RWPE2 (cell line): ENCODE measurements around the gene SCARB2.

Source experiments
- ATAC-seq: fragments of 200-7000 bp; cut with Tn5 transposase; 3 replicates; pipeline ENCODE4 v1.9.1; 2021; ENCODE audit warnings: low read depth
- DNase-seq: peaks from one replicate; pipeline ENCODE4 v3.0.0-alpha.2; 2020; ENCODE audit warnings: low spot score
- H3K27ac ChIP-seq: fragments of 450-650 bp; 2 replicates; pipeline ENCODE4 v1.5.1; 2017; ENCODE audit warnings: mild to moderate bottlenecking; ENCODE audit not compliant: poor library complexity, severe bottlenecking
- H3K27me3 ChIP-seq: fragments of 250-450 bp; sonication (Bioruptor Pico); 2 replicates; pipeline ENCODE4 v1.5.1; 2021; ENCODE audit warnings: mild to moderate bottlenecking, moderate library complexity; ENCODE audit not compliant: insufficient read depth, poor library complexity, severe bottlenecking
- H3K36me3 ChIP-seq: fragments of 250-450 bp; sonication (Bioruptor Pico); 2 replicates; pipeline ENCODE4 v1.5.1; 2020; ENCODE audit warnings: low read depth, mild to moderate bottlenecking, moderate library complexity
- H3K4me1 ChIP-seq: fragments of 250-450 bp; sonication (Bioruptor Pico); 2 replicates; pipeline ENCODE4 v1.5.1; 2021; ENCODE audit warnings: mild to moderate bottlenecking, moderate library complexity; ENCODE audit not compliant: insufficient read depth, poor library complexity, severe bottlenecking
- H3K4me3 ChIP-seq: fragments of 250-450 bp; sonication (Bioruptor Pico); 2 replicates; pipeline ENCODE4 v1.5.1; 2021; ENCODE audit warnings: mild to moderate bottlenecking, moderate library complexity; ENCODE audit not compliant: severe bottlenecking
- H3K9me3 ChIP-seq: fragments of 250-450 bp; sonication (Bioruptor Pico); 2 replicates; pipeline ENCODE4 v1.5.1; 2021; ENCODE audit warnings: mild to moderate bottlenecking, moderate library complexity; ENCODE audit not compliant: severe bottlenecking
- CTCF ChIP-seq: fragments of 450-650 bp; IDR thresholded peaks from one replicate; pipeline ENCODE4 v1.5.1; 2017; ENCODE audit warnings: mild to moderate bottlenecking, moderate library complexity; ENCODE audit not compliant: poor library complexity, severe bottlenecking

SCARB2 gene

GRCh38 chr4:76235407-76235806 lies 21.8 kb upstream of the SCARB2 start:
- Histone ChIP-seq H3K4me3 (no peak overlapping the region), H3K27me3 (no peaks in the 10 kb centered on the region), H3K4me1 (peaks cover 38% of the 10 kb centered on the region), H3K27ac (peak overlapping the region; percentile 77), H3K36me3 (no peaks in the 10 kb centered on the region), H3K9me3 (no peaks in the 10 kb centered on the region)
- ATAC-seq (peak; percentile 28; the same call in 2 of the 3 replicates), DNase-seq (no peak)
- TF ChIP-seq CTCF: no peak

GRCh38 chr4:76234679-76235044 lies 21.0 kb upstream of the SCARB2 start:
- no peaks in the 10 kb centered on the region for H3K27me3 ChIP-seq
- H3K4me1 ChIP-seq: peaks cover 38% of the 10 kb centered on the region
- no peaks in the 10 kb centered on the region for H3K36me3 ChIP-seq
- no peak overlapping the region for H3K4me3 ChIP-seq
- no peaks in the 10 kb centered on the region for H3K9me3 ChIP-seq
- H3K27ac ChIP-seq: peak overlapping the region; percentile 77
- no peak for TF ChIP-seq CTCF
- ATAC-seq: no peak
- no peak for DNase-seq

- DNase-seq (no peak), ATAC-seq (no peak)
- no peak for TF ChIP-seq CTCF
- H3K9me3 ChIP-seq: no peaks in the 10 kb centered on the region
- no peaks in the 10 kb centered on the region for H3K36me3 ChIP-seq
- H3K27me3 ChIP-seq: no peaks in the 10 kb centered on the region
- no peak overlapping the region for H3K4me3 ChIP-seq
- H3K4me1 ChIP-seq: peaks cover 38% of the 10 kb centered on the region
- H3K27ac ChIP-seq: peak overlapping the region; percentile 3
These were observed 20.5 kb upstream of the SCARB2 start for GRCh38 chr4:76233967-76234678.

- H3K27ac ChIP-seq: peak overlapping the region; percentile 3
- DNase-seq: no peak
- H3K4me3 ChIP-seq: no peak overlapping the region
- ATAC-seq: 0 out of 3 replicates have a peak, but pooled peaks have one; percentile 39
- H3K27me3 ChIP-seq: no peaks in the 10 kb centered on the region
- TF ChIP-seq CTCF: no peak
- no peaks in the 10 kb centered on the region for H3K9me3 ChIP-seq
- H3K36me3 ChIP-seq: no peaks in the 10 kb centered on the region
- peaks cover 38% of the 10 kb centered on the region for H3K4me1 ChIP-seq
These were observed 19.9 kb upstream of the SCARB2 start for GRCh38 chr4:76233529-76233928.

GRCh38 chr4:76233083-76233482 lies 19.5 kb upstream of the SCARB2 start:
- ATAC-seq (no peak), DNase-seq (no peak)
- Histone ChIP-seq H3K9me3 (no peaks in the 10 kb centered on the region), H3K36me3 (no peaks in the 10 kb centered on the region), H3K4me1 (peaks cover 38% of the 10 kb centered on the region), H3K27ac (peak overlapping the region; percentile 3), H3K27me3 (no peaks in the 10 kb centered on the region), H3K4me3 (no peak overlapping the region)
- TF ChIP-seq CTCF: no peak
